SU-DHL-6 (cell line): ENCODE measurements around the gene ZBTB42.

Experiments used
- H2AFZ ChIP-seq: fragments of 200-600 bp; sonication (generic); 2 replicates; pipeline ENCODE4 v1.6.1; 2014; ENCODE audit warnings: low read depth, mild to moderate bottlenecking, moderate library complexity, mixed read lengths, antibody characterized with exemption, low read length; ENCODE audit not compliant: severe bottlenecking
- H3F3A ChIP-seq: fragments of 200-600 bp; shearing (Covaris generic); 2 replicates; pipeline ENCODE4 v1.6.0; 2016; ENCODE audit warnings: antibody characterized with exemption, mild to moderate bottlenecking; ENCODE audit not compliant: insufficient read depth
- H3K27ac ChIP-seq: fragments of 200-600 bp; sonication (generic); 2 replicates; pipeline ENCODE4 v1.5.1; 2016; ENCODE audit warnings: low read depth, mild to moderate bottlenecking, low read length, moderate library complexity, mixed read lengths
- H3K27me3 ChIP-seq: fragments of 200-600 bp; sonication (generic), shearing (Covaris generic); 2 replicates; pipeline ENCODE4 v1.6.0; 2014; ENCODE audit warnings: mild to moderate bottlenecking, low read length
- H3K36me3 ChIP-seq: fragments of 200-600 bp; sonication (generic); 2 replicates; pipeline ENCODE4 v1.6.1; 2014; ENCODE audit warnings: mild to moderate bottlenecking, low read length, mixed read lengths
- H3K4me2 ChIP-seq: fragments of 300-600, 200-600 bp; shearing (Covaris generic), sonication (generic); 2 replicates; pipeline ENCODE4 v1.6.0; 2014; ENCODE audit warnings: low read length, low read depth, mild to moderate bottlenecking; ENCODE audit not compliant: poor library complexity, severe bottlenecking
- H3K4me3 ChIP-seq: fragments of 200-600 bp; sonication (generic); 2 replicates; pipeline ENCODE4 v1.5.1; 2014; ENCODE audit warnings: antibody characterized with exemption, low read length, mild to moderate bottlenecking, mixed read lengths; ENCODE audit not compliant: insufficient read depth, poor library complexity, severe bottlenecking
- H3K79me2 ChIP-seq: fragments of 200-600 bp; sonication (generic); 2 replicates; pipeline ENCODE4 v1.6.1; 2014; ENCODE audit warnings: mild to moderate bottlenecking, low read length, moderate library complexity; ENCODE audit not compliant: insufficient read depth
- H3K9ac ChIP-seq: fragments of 200-600 bp; sonication (generic); 2 replicates; pipeline ENCODE4 v1.7.0; 2014; ENCODE audit warnings: mild to moderate bottlenecking, low read length
- H3K9me2 ChIP-seq: fragments of 200-600 bp; sonication (generic); replicated peaks from 2 replicates; pipeline ENCODE4 v1.6.1; 2014; ENCODE audit warnings: low read length; ENCODE audit not compliant: insufficient read depth
- H3K9me3 ChIP-seq: fragments of 200-600 bp; sonication (generic); 2 replicates; pipeline ENCODE4 v1.6.1; 2014; ENCODE audit warnings: low read length, mixed read lengths; ENCODE audit not compliant: insufficient read depth
- H4K20me1 ChIP-seq: fragments of 200-600 bp; sonication (generic); 2 replicates; pipeline ENCODE4 v1.6.1; 2014; ENCODE audit warnings: low read depth, mild to moderate bottlenecking, antibody characterized with exemption, low read length, moderate library complexity, mixed read lengths
- CTCF ChIP-seq: fragments of 200-600 bp; sonication (generic); IDR thresholded peaks from one replicate; pipeline ENCODE4 v1.5.1; 2017; ENCODE audit warnings: antibody characterized with exemption, mild to moderate bottlenecking, low read length, moderate library complexity; ENCODE audit not compliant: insufficient read depth, poor library complexity, severe bottlenecking
- EZH2phosphoT487 ChIP-seq: fragments of 200-600 bp; sonication (generic), shearing (Covaris generic); conservative IDR thresholded peaks from 2 replicates; pipeline ENCODE4 v1.6.1; 2018; ENCODE audit warnings: mild to moderate bottlenecking, antibody characterized with exemption, low read length, moderate library complexity, mixed read lengths

Gene ZBTB42

GRCh38 chr14:104794099-104794498 is 6.8 kb upstream of the ZBTB42 start:
- Histone ChIP-seq H3K4me2 (peak overlapping the region; percentile 88), H3K79me2 (peaks cover 8% of the 10 kb centered on the region; the same call in 1 of the 2 replicates), H3K9me3 (no peaks in the 10 kb centered on the region), H4K20me1 (no peaks in the 10 kb centered on the region), H3K9me2 (no peaks in the 10 kb centered on the region), H3K4me3 (peak overlapping the region; percentile 71), H3K27ac (no peak overlapping the region), H2AFZ (no peak overlapping the region), H3F3A (0 out of 2 replicates have a peak, but pooled peaks cover 9% of the 10 kb centered on the region), H3K9ac (peak overlapping the region; percentile 85), H3K27me3 (no peaks in the 10 kb centered on the region), H3K36me3 (no peaks in the 10 kb centered on the region)
- no peak for TF ChIP-seq EZH2phosphoT487
- TF ChIP-seq CTCF: no peak

GRCh38 chr14:104794631-104794992 is 6.3 kb upstream of the ZBTB42 start:
- peak overlapping the region; percentile 36 for H3K27ac ChIP-seq
- TF ChIP-seq EZH2phosphoT487 (no peak), CTCF (no peak)
- no peaks in the 10 kb centered on the region for H3K9me3 ChIP-seq
- H3K27me3 ChIP-seq: no peaks in the 10 kb centered on the region
- H2AFZ ChIP-seq: no peak overlapping the region
- H3K9me2 ChIP-seq: no peaks in the 10 kb centered on the region
- no peaks in the 10 kb centered on the region for H3K36me3 ChIP-seq
- peak overlapping the region; percentile 88 for H3K4me2 ChIP-seq
- H3F3A ChIP-seq: peaks cover 13% of the 10 kb centered on the region; the same call in 1 of the 2 replicates
- peak overlapping the region; percentile 71 for H3K4me3 ChIP-seq
- peak overlapping the region; percentile 85 for H3K9ac ChIP-seq
- no peaks in the 10 kb centered on the region for H4K20me1 ChIP-seq
- peaks cover 8% of the 10 kb centered on the region; the same call in 1 of the 2 replicates for H3K79me2 ChIP-seq

GRCh38 chr14:104794993-104795780 is 5.7 kb upstream of the ZBTB42 start, which contains the start of gene AKT1:
Gene AKT1, minus strand, starts transcription at chr14:104795748. Its CDS starts 3,105 bp downstream, at chr14:104792643.
- no peaks in the 10 kb centered on the region for H3K9me3 ChIP-seq
- peak within 1 kb of the TSS; percentile 91 for H2AFZ ChIP-seq
- peaks cover 8% of the 10 kb centered on the region; the same call in 1 of the 2 replicates for H3K79me2 ChIP-seq
- no peak for TF ChIP-seq EZH2phosphoT487
- TF ChIP-seq CTCF: no peak
- H3K9me2 ChIP-seq: no peaks in the 10 kb centered on the region
- peak within 1 kb of the TSS; percentile 85 for H3K9ac ChIP-seq
- no peaks in the 10 kb centered on the region for H4K20me1 ChIP-seq
- no peaks in the 10 kb centered on the region for H3K36me3 ChIP-seq
- no peaks in the 10 kb centered on the region for H3K27me3 ChIP-seq
- peak within 1 kb of the TSS; percentile 36 for H3K27ac ChIP-seq
- peak within 1 kb of the TSS; percentile 71 for H3K4me3 ChIP-seq
- H3F3A ChIP-seq: peaks cover 19% of the 10 kb centered on the region
- peak within 1 kb of the TSS; percentile 88 for H3K4me2 ChIP-seq
